Measurements from ENCODE around the gene SH3TC1.

Gene SH3TC1

GRCh38 chr4:8158710-8159536, 40.2 kb upstream of the SH3TC1 start, which contains the start of gene ABLIM2:
Gene ABLIM2, minus strand, starts transcription at chr4:8158813. Its CDS starts 124 bp downstream, at chr4:8158689.
- Histone ChIP-seq H3K4me2 (ENCODE audit: low read length) (peak within 1 kb of the TSS; percentile 94), H3K9me3 (ENCODE audit: control insufficient read depth, low read length) (no peaks in the 10 kb centered on the region), H2AFZ (peak within 1 kb of the TSS; percentile 91), H3K36me3 (ENCODE audit: control insufficient read depth, insufficient read depth, low read length) (no peaks in the 10 kb centered on the region), H3K9ac (no peak within 1 kb of the TSS), H3K27me3 (ENCODE audit: control insufficient read depth, insufficient read depth, low read length) (no peaks in the 10 kb centered on the region), H3K79me2 (no peaks in the 10 kb centered on the region), H3K4me3 (ENCODE audit: low read depth, low read length) (peak within 1 kb of the TSS; percentile 83), H3K4me1 (no peaks in the 10 kb centered on the region), H3K27ac (peak within 1 kb of the TSS; percentile 24)
- no peak for TF ChIP-seq CTCF (IDR thresholded peaks at IDR 0.05)

- H3K27me3 ChIP-seq (ENCODE audit: control insufficient read depth, insufficient read depth, low read length) = no peaks in the 10 kb centered on the region
- peak overlapping the region; percentile 91 for H2AFZ ChIP-seq
- no peaks in the 10 kb centered on the region for H3K79me2 ChIP-seq
- H3K9me3 ChIP-seq (ENCODE audit: control insufficient read depth, low read length) = no peaks in the 10 kb centered on the region
- peak overlapping the region; percentile 83 for H3K4me3 ChIP-seq (ENCODE audit: low read depth, low read length)
- no peaks in the 10 kb centered on the region for H3K4me1 ChIP-seq
- no peaks in the 10 kb centered on the region for H3K36me3 ChIP-seq (ENCODE audit: control insufficient read depth, insufficient read depth, low read length)
- no peak overlapping the region for H3K27ac ChIP-seq
- TF ChIP-seq CTCF (IDR thresholded peaks at IDR 0.05) = no peak
- H3K9ac ChIP-seq = no peak overlapping the region
- H3K4me2 ChIP-seq (ENCODE audit: low read length) = peak overlapping the region; percentile 94
Measured at GRCh38 chr4:8159537-8160232, 39.4 kb upstream of the SH3TC1 start.

- no peak overlapping the region for H2AFZ ChIP-seq
- no peak overlapping the region for H3K4me2 ChIP-seq (ENCODE audit: low read length)
- no peaks in the 10 kb centered on the region for H3K27me3 ChIP-seq (ENCODE audit: control insufficient read depth, insufficient read depth, low read length)
- no peak overlapping the region for H3K9ac ChIP-seq
- no peak overlapping the region for H3K4me3 ChIP-seq (ENCODE audit: low read depth, low read length)
- H3K36me3 ChIP-seq (ENCODE audit: control insufficient read depth, insufficient read depth, low read length) = no peaks in the 10 kb centered on the region
- H3K27ac ChIP-seq = no peak overlapping the region
- no peaks in the 10 kb centered on the region for H3K4me1 ChIP-seq
- no peak for TF ChIP-seq CTCF (IDR thresholded peaks at IDR 0.05)
- no peaks in the 10 kb centered on the region for H3K79me2 ChIP-seq
- H3K9me3 ChIP-seq (ENCODE audit: control insufficient read depth, low read length) = no peaks in the 10 kb centered on the region
Measured at GRCh38 chr4:8160233-8160560, 38.9 kb upstream of the SH3TC1 start.

- TF ChIP-seq CTCF (IDR thresholded peaks at IDR 0.05) = no peak
- no peak overlapping the region for H3K27ac ChIP-seq
Measured at GRCh38 chr4:8160572-8160971, 38.5 kb upstream of the SH3TC1 start.

More at GRCh38 chr4:8160572-8160971, 38.5 kb upstream of the SH3TC1 start:
- no peaks in the 10 kb centered on the region for H3K9me3 ChIP-seq (ENCODE audit: control insufficient read depth, low read length)
- no peaks in the 10 kb centered on the region for H3K36me3 ChIP-seq (ENCODE audit: control insufficient read depth, insufficient read depth, low read length)
- no peak overlapping the region for H3K9ac ChIP-seq
- H3K79me2 ChIP-seq = no peaks in the 10 kb centered on the region
- H3K4me3 ChIP-seq (ENCODE audit: low read depth, low read length) = no peak overlapping the region
- H3K4me1 ChIP-seq = no peaks in the 10 kb centered on the region
- no peak overlapping the region for H3K4me2 ChIP-seq (ENCODE audit: low read length)
- H2AFZ ChIP-seq = no peak overlapping the region
- H3K27me3 ChIP-seq (ENCODE audit: control insufficient read depth, insufficient read depth, low read length) = no peaks in the 10 kb centered on the region
